Activated naive CD4-positive, alpha-beta T cell (primary cell): ENCODE data around the gene LIPC.

Experiments
- DNase-seq, 4 experiments: peaks; one replicate each; lab custom pipeline; 2025; lab: John Stamatoyannopoulos, UW

The LIPC gene

GRCh38 chr15:58554758-58555157, 123.0 kb downstream of the LIPC start:
- no peak for DNase-seq

GRCh38 chr15:58555162-58556027, 123.6 kb downstream of the LIPC start:
- no peak for DNase-seq

GRCh38 chr15:58556028-58556361, 124.2 kb downstream of the LIPC start:
- DNase-seq = no peak

- DNase-seq = no peak
These were observed 124.8 kb downstream of the LIPC start for GRCh38 chr15:58556541-58556940.

GRCh38 chr15:58558777-58559176, 127.0 kb downstream of the LIPC start:
- DNase-seq = no peak

GRCh38 chr15:58559904-58560588, 128.3 kb downstream of the LIPC start:
- no peak for DNase-seq

- no peak for DNase-seq
These were observed 129.5 kb downstream of the LIPC start for GRCh38 chr15:58561321-58561720.

- DNase-seq = no peak
These were observed 130.3 kb downstream of the LIPC start for GRCh38 chr15:58562135-58562534.

- no peak for DNase-seq
These were observed 133.2 kb downstream of the LIPC start for GRCh38 chr15:58564981-58565380.

GRCh38 chr15:58565619-58566018, 133.8 kb downstream of the LIPC start:
- DNase-seq = no peak

- no peak for DNase-seq
These were observed 134.2 kb downstream of the LIPC start for GRCh38 chr15:58566029-58566428.

- DNase-seq = no peak
These were observed 136.4 kb downstream of the LIPC start for GRCh38 chr15:58568157-58568571.

- DNase-seq = no peak
These were observed 137.7 kb downstream of the LIPC start for GRCh38 chr15:58569455-58569854.

GRCh38 chr15:58571491-58571890, 139.7 kb downstream of the LIPC start:
- DNase-seq = no peak

GRCh38 chr15:58572521-58572920, 140.7 kb downstream of the LIPC start:
- DNase-seq = no peak

- DNase-seq = no peak
These were observed 141.5 kb downstream of the LIPC start for GRCh38 chr15:58573270-58573669.

GRCh38 chr15:58574631-58575030, 142.8 kb downstream of the LIPC start:
- DNase-seq = no peak

GRCh38 chr15:58575045-58575786, 143.4 kb downstream of the LIPC start:
- no peak for DNase-seq

GRCh38 chr15:58576657-58577056, 144.9 kb downstream of the LIPC start:
- DNase-seq = no peak

GRCh38 chr15:58582160-58582559, 150.4 kb downstream of the LIPC start:
- DNase-seq = no peak

GRCh38 chr15:58583171-58583908, 151.5 kb downstream of the LIPC start:
- no peak for DNase-seq
